ENCODE measurements around the gene ERC2.

Gene ERC2

GRCh38 chr3:56424885-56425284, 43.4 kb downstream of the ERC2 start:
- no peak for DNase-seq (ENCODE audit: low read depth in 2 of 2)

DNA sequence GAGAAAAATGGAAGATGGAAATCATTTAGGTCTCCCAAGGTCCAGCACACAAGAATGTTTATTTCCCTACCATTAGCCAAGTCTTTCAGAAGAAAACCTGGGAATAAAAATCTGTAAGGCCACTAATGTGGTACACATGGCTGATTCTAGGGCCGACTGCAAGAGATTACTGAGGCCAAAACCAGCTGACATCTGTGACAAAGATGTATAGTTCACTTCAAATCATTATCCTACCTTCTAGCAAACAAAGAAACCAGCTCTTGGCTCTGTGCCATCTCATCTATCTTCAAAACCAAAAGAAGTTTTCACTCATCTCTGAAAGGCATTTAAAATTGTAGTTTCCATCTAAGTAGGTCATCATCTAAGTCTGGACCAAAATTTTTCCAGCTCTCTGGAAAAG, 43.9 kb downstream of the ERC2 start:
- DNase-seq (ENCODE audit: low read depth in 2 of 2): no peak

DNA sequence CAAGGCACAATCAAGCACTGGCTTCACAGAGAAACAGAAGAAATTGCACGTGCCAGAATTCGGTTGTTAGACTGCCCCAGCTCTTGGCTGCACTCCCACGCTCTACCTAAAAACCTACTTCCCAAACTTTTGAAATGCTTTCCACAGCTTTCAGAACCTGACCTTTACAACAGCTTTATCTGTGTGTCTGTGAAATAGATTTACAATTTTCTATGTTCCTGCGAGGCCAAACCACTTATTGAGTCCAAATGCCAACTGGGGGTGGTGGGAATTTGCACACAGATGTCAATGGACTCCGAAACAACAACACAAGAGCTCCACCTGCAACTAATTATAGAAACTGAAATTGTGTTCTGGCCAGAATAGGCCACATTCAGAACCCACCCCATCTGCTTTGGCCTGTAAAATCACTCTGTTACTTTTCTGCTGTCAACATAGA, 44.6 kb downstream of the ERC2 start:
- no peak for DNase-seq (ENCODE audit: low read depth in 2 of 2)

DNA sequence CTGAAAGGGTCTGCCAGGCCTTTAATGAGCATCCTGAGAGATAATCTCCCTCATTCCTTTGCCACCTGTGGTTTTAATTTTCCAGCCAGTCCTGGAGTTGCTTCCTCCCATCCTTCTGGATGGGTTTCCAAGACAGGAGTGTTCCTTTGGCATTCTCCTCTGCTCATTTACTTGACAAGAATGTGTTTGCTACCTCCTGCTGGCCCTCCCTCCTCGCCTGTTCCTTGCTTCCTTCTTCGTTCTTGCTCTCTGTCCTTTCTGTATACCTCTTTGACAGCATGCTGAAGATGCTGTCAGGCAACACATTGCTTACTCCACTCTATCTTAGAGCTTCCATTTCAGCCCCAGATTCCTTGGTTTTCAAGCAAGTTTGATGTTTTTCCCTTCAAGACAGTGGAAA, 46.0 kb downstream of the ERC2 start:
- DNase-seq (ENCODE audit: low read depth in 2 of 2): no peak

GRCh38 chr3:56421205-56421604, 47.1 kb downstream of the ERC2 start:
- DNase-seq (ENCODE audit: low read depth in 2 of 2): no peak

GRCh38 chr3:56415652-56416051, 52.6 kb downstream of the ERC2 start:
- no peak for DNase-seq (ENCODE audit: low read depth in 2 of 2)

- DNase-seq (ENCODE audit: low read depth in 2 of 2): no peak
Measured at GRCh38 chr3:56413911-56414310, 54.4 kb downstream of the ERC2 start.

DNA sequence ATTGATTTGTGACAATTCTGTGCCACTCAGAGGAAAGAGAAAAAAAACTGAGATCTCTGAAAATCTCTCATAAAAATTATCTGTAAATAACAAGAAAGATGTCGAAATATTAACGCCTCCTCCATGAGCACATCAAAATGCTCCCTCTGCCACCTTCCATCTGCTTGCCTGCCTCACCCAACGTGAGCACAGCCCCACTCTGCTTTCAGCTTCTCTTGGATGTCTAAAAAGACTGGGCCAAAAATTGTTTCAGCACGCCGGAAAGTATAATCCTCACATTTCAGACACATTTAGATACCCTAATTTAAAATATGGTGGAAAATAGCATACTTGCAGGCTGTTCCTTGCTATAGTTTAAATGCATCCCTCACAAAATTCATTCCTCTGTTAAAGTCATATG, 57.1 kb downstream of the ERC2 start:
- DNase-seq (ENCODE audit: low read depth in 2 of 2): no peak

GRCh38 chr3:56410576-56410975, 57.7 kb downstream of the ERC2 start:
- no peak for DNase-seq (ENCODE audit: low read depth in 2 of 2)

DNA sequence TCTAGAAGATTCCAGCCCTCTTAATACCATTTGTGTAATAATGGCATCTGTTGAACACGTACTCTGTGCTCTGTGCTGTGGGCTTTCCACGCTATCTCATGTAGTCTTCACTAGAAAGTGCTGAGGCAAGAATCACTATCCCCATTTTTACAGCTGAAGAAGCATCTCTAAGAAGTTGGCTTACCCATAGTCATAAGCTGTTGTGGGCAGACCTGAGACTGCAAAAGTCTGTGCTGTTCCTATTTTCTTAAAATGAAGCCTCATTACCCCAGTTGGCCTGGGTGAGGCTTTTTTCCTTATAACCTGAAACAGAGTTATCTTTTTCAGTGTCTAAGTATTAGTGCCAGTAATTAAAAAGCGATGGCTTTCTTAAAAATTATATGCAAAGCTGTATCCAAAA, 58.5 kb downstream of the ERC2 start:
- no peak for DNase-seq (ENCODE audit: low read depth in 2 of 2)

GRCh38 chr3:56408761-56409196, 59.5 kb downstream of the ERC2 start:
- no peak for DNase-seq (ENCODE audit: low read depth in 2 of 2)

- DNase-seq (ENCODE audit: low read depth in 2 of 2): no peak
Measured at GRCh38 chr3:56406826-56407515, 61.3 kb downstream of the ERC2 start.

DNA sequence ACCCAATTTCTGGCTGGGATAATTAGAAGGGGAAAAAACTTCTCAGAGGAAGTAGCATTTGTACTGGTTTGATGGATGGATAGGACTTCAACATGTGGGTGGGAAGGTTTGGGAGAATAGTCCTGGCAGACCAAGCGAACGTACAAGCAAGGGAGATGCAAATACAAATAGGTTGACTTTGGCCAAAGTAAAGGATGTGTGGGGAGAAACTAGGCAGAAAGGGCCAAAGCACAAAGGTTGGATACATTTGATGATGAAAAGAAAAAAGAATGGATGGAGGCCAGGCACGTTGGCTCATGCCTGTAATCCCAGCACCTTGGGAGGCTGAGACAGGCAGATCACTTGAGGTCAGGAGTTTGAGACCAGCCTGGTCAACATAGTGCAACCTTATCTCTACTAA, 63.4 kb downstream of the ERC2 start:
- no peak for DNase-seq (ENCODE audit: low read depth in 2 of 2)

GRCh38 chr3:56398659-56399058, 69.6 kb downstream of the ERC2 start:
- DNase-seq (ENCODE audit: low read depth in 2 of 2): no peak

DNA sequence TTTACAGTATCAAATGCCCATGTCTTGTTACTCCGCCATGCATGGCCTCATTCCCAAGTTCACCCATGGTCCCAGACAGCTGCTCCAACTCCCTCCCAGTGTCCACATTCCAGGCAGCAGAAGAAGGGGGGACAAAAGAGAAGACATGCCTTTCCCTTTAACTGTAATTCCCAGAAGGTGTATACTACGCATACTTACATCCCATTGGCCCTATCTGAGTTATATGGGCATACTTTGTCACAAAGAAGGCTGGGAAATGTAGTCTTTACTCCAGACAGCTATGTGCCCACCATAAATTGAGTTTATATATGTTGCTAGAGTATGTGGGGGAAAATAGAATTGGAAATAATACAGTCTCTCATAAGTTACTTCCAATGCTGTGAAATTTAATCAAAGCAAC, 70.5 kb downstream of the ERC2 start:
- no peak for DNase-seq (ENCODE audit: low read depth in 2 of 2)

DNA sequence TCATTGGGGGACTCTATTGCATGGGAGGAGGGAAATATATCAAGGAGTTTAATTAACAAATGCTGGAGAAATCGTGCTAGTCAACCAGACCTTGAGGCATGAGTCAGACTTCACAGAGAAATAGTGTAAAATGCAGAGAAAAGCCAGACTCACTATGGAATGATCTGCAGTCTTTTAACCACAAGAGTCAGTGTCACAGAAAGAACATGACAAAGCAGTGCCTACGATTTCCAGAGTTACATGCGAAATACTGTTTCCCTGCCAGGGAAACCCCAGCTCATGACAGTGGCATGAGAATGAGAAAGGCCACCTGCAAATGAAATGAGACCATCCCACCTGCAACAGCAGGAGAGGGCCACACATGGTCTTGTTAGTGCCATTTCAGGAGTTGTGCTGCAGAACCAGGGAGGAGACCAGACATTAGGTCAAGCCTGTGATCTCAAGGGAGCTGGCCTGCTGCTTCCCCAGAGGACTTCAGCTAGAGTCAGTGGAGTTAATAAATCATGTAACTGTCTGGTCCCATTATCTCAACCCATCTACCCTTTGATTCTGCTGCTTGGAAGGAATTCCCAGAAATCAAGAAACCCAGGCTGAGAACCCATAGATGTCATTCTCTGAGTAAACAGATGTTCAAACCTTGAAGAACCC, 79.0 kb downstream of the ERC2 start:
- no peak for DNase-seq (ENCODE audit: low read depth in 2 of 2)

GRCh38 chr3:56383092-56383491, 85.2 kb downstream of the ERC2 start:
- DNase-seq (ENCODE audit: low read depth in 2 of 2): no peak

DNA sequence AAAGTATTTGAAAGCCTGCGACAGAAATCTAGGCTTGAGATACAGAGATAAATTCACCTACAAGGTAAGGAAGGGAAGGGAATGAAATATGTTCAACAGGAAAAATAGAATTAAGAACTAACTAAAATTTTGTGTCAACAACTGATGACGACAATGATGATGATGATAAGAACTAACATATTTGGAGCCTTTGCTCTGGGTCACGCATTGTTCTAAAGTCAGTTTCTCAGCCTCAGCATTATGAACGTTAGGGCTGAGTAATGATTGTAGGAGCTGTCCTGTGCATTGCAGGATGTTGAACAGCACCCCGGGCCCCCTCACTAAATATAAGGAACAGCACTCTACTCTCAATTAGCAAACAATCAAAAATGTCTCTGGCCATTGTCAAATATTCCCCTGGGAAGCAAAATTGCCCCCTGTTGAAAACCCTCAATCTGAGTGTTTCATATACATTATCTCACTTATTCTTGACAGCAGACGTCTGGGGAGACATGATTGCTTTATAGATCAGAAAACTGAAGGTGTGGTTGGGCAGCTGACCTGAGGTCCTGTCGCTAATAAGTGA, 88.5 kb downstream of the ERC2 start:
- no peak for DNase-seq (ENCODE audit: low read depth in 2 of 2)

GRCh38 chr3:56375654-56376053, 92.6 kb downstream of the ERC2 start:
- no peak for DNase-seq (ENCODE audit: low read depth in 2 of 2)

GRCh38 chr3:56373386-56373785, 94.9 kb downstream of the ERC2 start:
- DNase-seq (ENCODE audit: low read depth in 2 of 2): no peak

DNA sequence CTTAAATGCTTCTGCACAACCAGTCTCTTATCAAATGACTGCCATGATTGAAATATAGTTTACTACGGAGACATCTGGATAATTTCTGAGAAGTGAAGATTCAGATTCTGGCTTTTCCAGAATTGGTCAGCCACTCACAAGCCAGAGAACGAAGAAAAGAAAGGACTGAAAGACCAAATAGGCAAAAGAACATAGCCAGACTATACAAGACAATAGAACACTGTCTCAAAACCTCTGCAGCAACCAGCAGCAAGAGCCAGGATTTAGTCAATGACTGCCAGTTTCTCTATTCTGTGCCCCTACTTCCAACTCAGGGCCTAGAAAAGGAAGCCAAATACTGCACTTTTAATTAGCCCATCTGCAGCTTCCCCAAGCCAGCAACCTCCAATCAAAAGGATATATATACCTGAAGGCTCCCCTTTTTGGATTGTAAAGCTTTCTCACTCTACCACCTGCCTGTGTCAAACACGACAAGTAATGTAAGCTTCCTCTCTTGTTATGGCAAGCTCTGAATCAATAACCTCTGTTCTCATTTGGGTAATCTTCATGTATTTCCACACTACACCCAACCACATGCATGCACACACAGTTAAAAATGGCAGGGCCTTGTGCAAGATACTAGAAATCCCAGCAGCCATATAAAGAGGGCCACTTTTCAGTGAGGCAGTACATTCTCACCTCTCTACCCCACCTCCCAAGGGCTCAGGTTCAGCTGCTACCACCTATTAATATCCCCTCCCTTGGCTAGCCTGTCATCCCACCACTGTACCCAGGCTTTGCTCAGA, 97.1 kb downstream of the ERC2 start:
- DNase-seq (ENCODE audit: low read depth in 2 of 2): no peak

- DNase-seq (ENCODE audit: low read depth in 2 of 2): no peak
Measured at GRCh38 chr3:56369914-56370313, 98.4 kb downstream of the ERC2 start.

GRCh38 chr3:56368846-56369245, 99.4 kb downstream of the ERC2 start:
- DNase-seq (ENCODE audit: low read depth in 2 of 2): no peak

Data from stimulated activated CD4-positive, alpha-beta T cell treated with anti-CD3 and anti-CD28 coated beads, Interleukin-1b, Interleukin-23, amount 100 ng/mL, for 1 hour (primary cell).